NB4 (cell line): Measurements from ENCODE around the gene HIGD1B.

ENCODE experiments used
- CTCF ChIP-seq: IDR thresholded peaks from one replicate; pipeline ENCODE4 v1.5.1; 2012; ENCODE audit warnings: low read depth, low read length
- MAX ChIP-seq: IDR thresholded peaks from 2 replicates; pipeline ENCODE4 v1.6.1; 2011; ENCODE audit warnings: low read depth, low read length

GRCh38 chr17:44847586-44847985, at the start of gene HIGD1B:
- no peak for TF ChIP-seq CTCF
- TF ChIP-seq MAX: no peak
